ENCODE results near the gene TBC1D9B. TPM values are rescaled to one million over a fixed set of nuclear protein-coding genes. Genes with fewer than 3 reads are reported as not detected.
A peak's percentile ranks its signal among the peaks of the same experiment; 100 is the strongest.

Gene TBC1D9B
- total RNA-seq, 1 donor from 2014 or later: 114 TPM

DNA sequence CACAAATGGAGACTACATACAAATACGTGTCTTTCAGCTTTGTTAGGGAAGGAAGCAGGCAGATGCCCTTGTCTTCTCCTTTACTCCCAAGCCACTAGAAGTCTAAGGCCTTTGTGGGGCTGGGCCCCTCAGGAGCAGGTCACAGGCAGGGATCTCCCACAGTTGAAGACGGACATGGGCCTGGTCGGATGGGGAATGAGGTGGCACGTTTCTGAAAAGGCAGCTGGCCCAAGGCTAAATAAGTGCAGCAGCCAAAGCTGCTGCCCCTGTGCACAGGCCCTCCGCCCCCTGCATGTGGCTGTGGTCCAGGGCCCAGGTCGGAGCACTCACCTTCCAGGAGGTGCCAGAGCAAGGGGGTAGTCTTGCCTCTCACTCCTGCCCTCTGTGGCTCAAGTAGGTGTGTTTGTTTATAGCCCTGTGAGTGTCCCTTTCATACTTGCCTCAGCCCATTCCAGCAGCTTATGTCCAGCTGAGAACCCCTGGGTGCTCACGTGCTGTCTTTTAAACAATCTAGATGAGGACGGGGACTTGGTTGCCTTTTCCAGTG, 85.2 kb downstream of the TBC1D9B start:
- no peaks in the 10 kb centered on the region for H3K27me3 Mint-ChIP-seq
- no peak for TF ChIP-seq CTCF (conservative IDR thresholded peaks at IDR 0.05)
- H3K9me3 Mint-ChIP-seq: no peaks in the 10 kb centered on the region
- H3K4me3 Mint-ChIP-seq: peak overlapping the region; percentile 95
- no peak for DNase-seq (ENCODE audit: extremely low spot score, unreplicated experiment)
- peaks cover 29% of the 10 kb centered on the region for H3K4me1 Mint-ChIP-seq (ENCODE audit: unreplicated experiment)
- peaks cover 16% of the 10 kb centered on the region for H3K36me3 Mint-ChIP-seq
- H3K27ac Mint-ChIP-seq: peak overlapping the region; percentile 96

- DNase-seq (ENCODE audit: extremely low spot score, unreplicated experiment): no peak
- Mint-ChIP-seq H3K36me3 (peaks cover 15% of the 10 kb centered on the region), H3K9me3 (no peaks in the 10 kb centered on the region), H3K4me3 (peak overlapping the region; percentile 95), H3K4me1 (ENCODE audit: unreplicated experiment) (peaks cover 29% of the 10 kb centered on the region), H3K27me3 (no peaks in the 10 kb centered on the region), H3K27ac (peak overlapping the region; percentile 96)
- TF ChIP-seq CTCF (conservative IDR thresholded peaks at IDR 0.05): no peak
Measured at GRCh38 chr5:179822059-179822432, 85.7 kb downstream of the TBC1D9B start.

DNA sequence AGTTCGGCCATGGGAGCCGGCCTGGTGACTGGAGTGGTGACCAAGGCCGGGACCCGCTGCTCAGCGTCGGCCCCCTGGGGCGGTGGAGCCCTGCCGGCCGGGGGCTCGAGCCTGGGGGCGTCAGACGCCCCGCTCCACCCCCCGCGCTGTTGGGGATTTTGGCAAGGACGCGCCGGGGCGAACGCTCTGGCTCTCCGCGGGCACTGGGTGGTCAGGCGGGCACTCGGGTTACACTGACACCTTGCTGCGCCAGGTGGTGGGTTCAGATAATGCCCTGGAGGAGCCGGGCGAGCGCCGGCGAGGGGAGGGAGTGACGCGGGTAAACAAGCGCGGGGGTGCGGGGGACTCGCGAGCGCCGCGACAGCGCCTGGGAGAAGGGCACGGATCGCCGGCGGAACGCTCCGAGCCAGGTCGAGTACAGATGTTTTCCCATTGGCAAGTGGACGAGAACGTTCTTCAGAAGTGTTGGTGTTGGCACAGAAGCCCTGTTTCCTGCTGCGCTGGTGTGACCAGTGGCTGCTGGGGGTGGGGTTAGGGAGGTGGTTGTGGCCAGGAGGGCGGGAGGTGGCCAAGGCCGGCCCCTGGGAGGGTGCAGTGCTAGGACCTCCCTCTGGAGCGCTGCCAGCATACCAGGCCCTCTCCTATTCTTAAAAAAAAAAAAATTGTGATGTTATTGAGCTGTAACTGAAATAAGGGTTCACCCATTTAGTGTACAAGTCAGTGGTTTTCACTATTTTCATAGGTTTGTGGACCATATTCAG, 86.2 kb downstream of the TBC1D9B start:
- peak overlapping the region; percentile 95 for H3K4me3 Mint-ChIP-seq
- H3K27me3 Mint-ChIP-seq: no peaks in the 10 kb centered on the region
- peaks cover 29% of the 10 kb centered on the region for H3K4me1 Mint-ChIP-seq (ENCODE audit: unreplicated experiment)
- H3K27ac Mint-ChIP-seq: peak overlapping the region; percentile 96
- H3K36me3 Mint-ChIP-seq: peaks cover 15% of the 10 kb centered on the region
- DNase-seq (ENCODE audit: extremely low spot score, unreplicated experiment): no peak
- H3K9me3 Mint-ChIP-seq: no peaks in the 10 kb centered on the region
- peak; percentile 28 for TF ChIP-seq CTCF (conservative IDR thresholded peaks at IDR 0.05)

- DNase-seq (ENCODE audit: extremely low spot score, unreplicated experiment): peak; percentile 87
- Mint-ChIP-seq H3K9me3 (no peaks in the 10 kb centered on the region), H3K4me3 (peak within 1 kb of the TSS; percentile 95), H3K27me3 (no peaks in the 10 kb centered on the region), H3K36me3 (peaks cover 15% of the 10 kb centered on the region), H3K4me1 (ENCODE audit: unreplicated experiment) (peaks cover 31% of the 10 kb centered on the region), H3K27ac (peak within 1 kb of the TSS; percentile 96)
- peak; percentile 44 for TF ChIP-seq CTCF (conservative IDR thresholded peaks at IDR 0.05)
Measured at GRCh38 chr5:179820483-179821297, 87.0 kb downstream of the TBC1D9B start, which contains the start of gene SQSTM1. TSS of gene SQSTM1 (plus strand) at chr5:179820905. CDS start at chr5:179820937, 32 bp downstream.

DNA sequence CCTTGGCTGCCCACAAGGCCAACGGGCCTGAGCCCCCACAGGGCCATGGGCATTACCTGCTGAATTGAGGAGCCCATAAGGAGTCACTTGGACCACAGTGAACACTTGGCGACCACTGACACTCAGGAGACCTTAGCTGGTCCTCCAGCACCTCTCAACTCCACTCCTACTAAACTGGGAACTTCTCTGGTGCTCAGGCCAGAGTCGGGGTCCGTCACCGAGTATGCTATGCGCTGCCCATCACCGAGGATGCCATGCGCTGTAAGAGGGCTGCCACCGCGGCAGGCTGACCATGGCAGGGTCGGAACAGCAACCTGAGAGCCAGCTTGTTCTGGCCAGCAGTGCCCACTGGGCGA, 87.6 kb downstream of the TBC1D9B start:
- H3K36me3 Mint-ChIP-seq: peaks cover 15% of the 10 kb centered on the region
- peaks cover 32% of the 10 kb centered on the region for H3K4me1 Mint-ChIP-seq (ENCODE audit: unreplicated experiment)
- no peak for TF ChIP-seq CTCF (conservative IDR thresholded peaks at IDR 0.05)
- no peak for DNase-seq (ENCODE audit: extremely low spot score, unreplicated experiment)
- no peaks in the 10 kb centered on the region for H3K27me3 Mint-ChIP-seq
- H3K4me3 Mint-ChIP-seq: peak overlapping the region; percentile 83
- H3K9me3 Mint-ChIP-seq: no peaks in the 10 kb centered on the region
- H3K27ac Mint-ChIP-seq: peak overlapping the region; percentile 94

Data from type B pancreatic cell (in vitro differentiated cells).